ENCODE data around the gene CD1D. TPM values are rescaled to one million over a fixed set of nuclear protein-coding genes. Genes with fewer than 3 reads are reported as not detected.
A peak's percentile ranks its signal among the peaks of the same experiment; 100 is the strongest.

The CD1D gene
- total and polyA plus RNA-seq, 4 experiments from 2014 or later, result 0.08 TPM; not detected in 3

GRCh38 chr1:158185770-158186169 is 5.1 kb downstream of the CD1D start:
- intact Hi-C loops (cut with micrococcal nuclease), result no loop called here
- Histone ChIP-seq H3K27me3 (ENCODE audit: insufficient read depth, low read length) (peaks cover 7% of the 10 kb centered on the region), H3K4me1 (ENCODE audit: insufficient read depth, low read length) (peaks cover 7% of the 10 kb centered on the region), H3K36me3 (ENCODE audit: insufficient read depth, low read length) (no peaks in the 10 kb centered on the region), H3K4me3 (ENCODE audit: low read length in 2 of 2) (no peak overlapping the region), H3K27ac (ENCODE audit: low read depth, low read length) (no peak overlapping the region), H3K9me3 (ENCODE audit: control insufficient read depth in 1 of 2, low read length in 2 of 2) (no peaks in the 10 kb centered on the region)
- no peak for DNase-seq
- Mint-ChIP-seq H3K36me3 (no peaks in the 10 kb centered on the region), H3K9me3 (no peaks in the 10 kb centered on the region), H3K27ac (no peak overlapping the region), H3K4me1 (peaks cover 0 to 13% (median 6%) of the 10 kb centered on the region in 4 donors), H3K4me3 (no peak overlapping the region), H3K27me3 (peaks cover 36 to 41% of the 10 kb centered on the region in 2 donors)
- ChIA-PET POLR2A (ENCODE audit: partially characterized antibody) (no interaction called here), CTCF (ENCODE audit: partially characterized antibody) (interaction anchor here (1.3 to 2.2 kb wide), 2 partner anchors 19 to 64 kb away, joined by 4 to 10 read pairs; no protein-coding TSS in a partner anchor)

- Histone ChIP-seq H3K27me3 (ENCODE audit: insufficient read depth, low read length) (peaks cover 7% of the 10 kb centered on the region), H3K4me3 (ENCODE audit: low read length in 2 of 2) (no peak overlapping the region), H3K36me3 (ENCODE audit: insufficient read depth, low read length) (no peaks in the 10 kb centered on the region), H3K4me1 (ENCODE audit: insufficient read depth, low read length) (peaks cover 3% of the 10 kb centered on the region), H3K9me3 (ENCODE audit: control insufficient read depth in 1 of 2, low read length in 2 of 2) (no peaks in the 10 kb centered on the region), H3K27ac (ENCODE audit: low read depth, low read length) (no peak overlapping the region)
- H3K4me1 Mint-ChIP-seq, result peaks cover 0 to 9% (median 4%) of the 10 kb centered on the region in 4 donors
- no peaks in the 10 kb centered on the region for H3K9me3 Mint-ChIP-seq
- intact Hi-C loops (cut with micrococcal nuclease), result no loop called here
- POLR2A ChIA-PET (ENCODE audit: partially characterized antibody), result no interaction called here
- no peak overlapping the region for H3K4me3 Mint-ChIP-seq
- DNase-seq, result no peak
- H3K36me3 Mint-ChIP-seq, result no peaks in the 10 kb centered on the region
- CTCF ChIA-PET (ENCODE audit: partially characterized antibody), result interaction anchor here (1.3 to 2.2 kb wide), 2 partner anchors 18 to 65 kb away, joined by 4 to 10 read pairs; no protein-coding TSS in a partner anchor
- no peak overlapping the region for H3K27ac Mint-ChIP-seq
- H3K27me3 Mint-ChIP-seq, result peaks cover 34 to 41% of the 10 kb centered on the region in 2 donors
Observed at GRCh38 chr1:158186180-158186579, 5.5 kb downstream of the CD1D start.

- intact Hi-C loops (cut with micrococcal nuclease), result no loop called here
- Histone ChIP-seq H3K4me3 (ENCODE audit: low read length in 2 of 2) (no peak overlapping the region), H3K36me3 (ENCODE audit: insufficient read depth, low read length) (no peaks in the 10 kb centered on the region), H3K4me1 (ENCODE audit: insufficient read depth, low read length) (no peaks in the 10 kb centered on the region), H3K9me3 (ENCODE audit: control insufficient read depth in 1 of 2, low read length in 2 of 2) (no peaks in the 10 kb centered on the region), H3K27me3 (ENCODE audit: insufficient read depth, low read length) (no peaks in the 10 kb centered on the region), H3K27ac (ENCODE audit: low read depth, low read length) (no peak overlapping the region)
- DNase-seq, result no peak
- CTCF ChIA-PET (ENCODE audit: partially characterized antibody), result no interaction called here
- H3K4me1 Mint-ChIP-seq, result no peaks in the 10 kb centered on the region
- no peaks in the 10 kb centered on the region for H3K36me3 Mint-ChIP-seq
- H3K27ac Mint-ChIP-seq, result no peak overlapping the region
- peaks cover 0 to 8% (median 3%) of the 10 kb centered on the region in 8 donors for H3K9me3 Mint-ChIP-seq
- peaks cover 21 to 24% of the 10 kb centered on the region in 2 donors for H3K27me3 Mint-ChIP-seq
- POLR2A ChIA-PET (ENCODE audit: partially characterized antibody), result no interaction called here
- H3K4me3 Mint-ChIP-seq, result no peak overlapping the region
Observed at GRCh38 chr1:158188611-158189010, 7.9 kb downstream of the CD1D start.

GRCh38 chr1:158189624-158190023 is 8.9 kb downstream of the CD1D start:
- Histone ChIP-seq H3K4me3 (ENCODE audit: low read length in 2 of 2) (no peak overlapping the region), H3K36me3 (ENCODE audit: insufficient read depth, low read length) (no peaks in the 10 kb centered on the region), H3K4me1 (ENCODE audit: insufficient read depth, low read length) (no peaks in the 10 kb centered on the region), H3K27me3 (ENCODE audit: insufficient read depth, low read length) (no peaks in the 10 kb centered on the region), H3K27ac (ENCODE audit: low read depth, low read length) (no peak overlapping the region), H3K9me3 (ENCODE audit: control insufficient read depth in 1 of 2, low read length in 2 of 2) (no peaks in the 10 kb centered on the region)
- H3K9me3 Mint-ChIP-seq, result peaks cover 0 to 11% (median 4%) of the 10 kb centered on the region in 8 donors
- H3K36me3 Mint-ChIP-seq, result no peaks in the 10 kb centered on the region
- no peak overlapping the region for H3K27ac Mint-ChIP-seq
- ChIA-PET POLR2A (ENCODE audit: partially characterized antibody) (no interaction called here), CTCF (ENCODE audit: partially characterized antibody) (interaction anchor here (1.5 kb wide), 1 partner anchor 14 kb away, joined by 6 read pairs; no protein-coding TSS in a partner anchor)
- H3K27me3 Mint-ChIP-seq, result peaks cover 20 to 25% of the 10 kb centered on the region in 2 donors
- no peak overlapping the region for H3K4me3 Mint-ChIP-seq
- no peak for DNase-seq
- no peaks in the 10 kb centered on the region for H3K4me1 Mint-ChIP-seq
- intact Hi-C loops (cut with micrococcal nuclease), result no loop called here

GRCh38 chr1:158191299-158191698 is 10.6 kb downstream of the CD1D start:
- no peak overlapping the region for H3K27ac Mint-ChIP-seq
- intact Hi-C loops (cut with micrococcal nuclease), result no loop called here
- H3K36me3 ChIP-seq (ENCODE audit: insufficient read depth, low read length), result no peaks in the 10 kb centered on the region
- H3K4me1 Mint-ChIP-seq, result no peaks in the 10 kb centered on the region
- H3K9me3 Mint-ChIP-seq, result peaks cover 0 to 11% (median 4%) of the 10 kb centered on the region in 8 donors
- ChIA-PET CTCF (ENCODE audit: partially characterized antibody) (no interaction called here), POLR2A (ENCODE audit: partially characterized antibody) (no interaction called here)
- no peak overlapping the region for H3K27ac ChIP-seq (ENCODE audit: low read depth, low read length)
- no peak overlapping the region for H3K4me3 ChIP-seq (ENCODE audit: low read length in 2 of 2)
- H3K4me1 ChIP-seq (ENCODE audit: insufficient read depth, low read length), result no peaks in the 10 kb centered on the region
- peaks cover 28 to 33% of the 10 kb centered on the region in 2 donors for H3K27me3 Mint-ChIP-seq
- H3K36me3 Mint-ChIP-seq, result no peaks in the 10 kb centered on the region
- no peak overlapping the region for H3K4me3 Mint-ChIP-seq
- DNase-seq, result no peak
- no peaks in the 10 kb centered on the region for H3K9me3 ChIP-seq (ENCODE audit: control insufficient read depth in 1 of 2, low read length in 2 of 2)
- no peaks in the 10 kb centered on the region for H3K27me3 ChIP-seq (ENCODE audit: insufficient read depth, low read length)

- H3K4me1 ChIP-seq (ENCODE audit: insufficient read depth, low read length), result no peaks in the 10 kb centered on the region
- no peak overlapping the region for H3K27ac ChIP-seq (ENCODE audit: low read depth, low read length)
- Mint-ChIP-seq H3K4me1 (peaks cover 0 to 2% (median 0%) of the 10 kb centered on the region in 4 donors), H3K4me3 (no peak overlapping the region), H3K9me3 (peaks cover 0 to 11% (median 4%) of the 10 kb centered on the region in 8 donors), H3K36me3 (no peaks in the 10 kb centered on the region), H3K27ac (no peak overlapping the region), H3K27me3 (peaks cover 28 to 33% of the 10 kb centered on the region in 2 donors)
- no peaks in the 10 kb centered on the region for H3K36me3 ChIP-seq (ENCODE audit: insufficient read depth, low read length)
- ChIA-PET CTCF (ENCODE audit: partially characterized antibody) (no interaction called here), POLR2A (ENCODE audit: partially characterized antibody) (no interaction called here)
- no peak overlapping the region for H3K4me3 ChIP-seq (ENCODE audit: low read length in 2 of 2)
- intact Hi-C loops (cut with micrococcal nuclease), result no loop called here
- no peak for DNase-seq
- H3K27me3 ChIP-seq (ENCODE audit: insufficient read depth, low read length), result no peaks in the 10 kb centered on the region
- no peaks in the 10 kb centered on the region for H3K9me3 ChIP-seq (ENCODE audit: control insufficient read depth in 1 of 2, low read length in 2 of 2)
Observed at GRCh38 chr1:158196461-158196860, 15.8 kb downstream of the CD1D start.

GRCh38 chr1:158199849-158200248 is 19.2 kb downstream of the CD1D start:
- Histone ChIP-seq H3K9me3 (ENCODE audit: control insufficient read depth in 1 of 2, low read length in 2 of 2) (no peaks in the 10 kb centered on the region), H3K27ac (ENCODE audit: low read depth, low read length) (no peak overlapping the region), H3K27me3 (ENCODE audit: insufficient read depth, low read length) (no peaks in the 10 kb centered on the region), H3K4me3 (ENCODE audit: low read length in 2 of 2) (no peak overlapping the region), H3K36me3 (ENCODE audit: insufficient read depth, low read length) (no peaks in the 10 kb centered on the region), H3K4me1 (ENCODE audit: insufficient read depth, low read length) (peaks cover 10% of the 10 kb centered on the region)
- Mint-ChIP-seq H3K36me3 (no peaks in the 10 kb centered on the region), H3K4me1 (peaks cover 7 to 11% (median 9%) of the 10 kb centered on the region in 4 donors), H3K4me3 (no peak overlapping the region), H3K27me3 (peaks cover 33 to 37% of the 10 kb centered on the region in 2 donors), H3K9me3 (no peaks in the 10 kb centered on the region), H3K27ac (no peak overlapping the region)
- ChIA-PET CTCF (ENCODE audit: partially characterized antibody) (no interaction called here), POLR2A (ENCODE audit: partially characterized antibody) (no interaction called here)
- DNase-seq, result no peak
- intact Hi-C loops (cut with micrococcal nuclease), result no loop called here

- no peak overlapping the region for H3K4me3 Mint-ChIP-seq
Observed at GRCh38 chr1:158200527-158200926, 19.8 kb downstream of the CD1D start.

More at GRCh38 chr1:158200527-158200926, 19.8 kb downstream of the CD1D start:
- peak overlapping the region in 1 of 7 donors; percentile 1 for H3K27ac Mint-ChIP-seq
- no peaks in the 10 kb centered on the region for H3K36me3 Mint-ChIP-seq
- H3K27me3 Mint-ChIP-seq, result peaks cover 31 to 34% of the 10 kb centered on the region in 2 donors
- H3K36me3 ChIP-seq (ENCODE audit: insufficient read depth, low read length), result no peaks in the 10 kb centered on the region
- intact Hi-C loops (cut with micrococcal nuclease), result no loop called here
- no peaks in the 10 kb centered on the region for H3K9me3 Mint-ChIP-seq
- no peaks in the 10 kb centered on the region for H3K27me3 ChIP-seq (ENCODE audit: insufficient read depth, low read length)
- H3K27ac ChIP-seq (ENCODE audit: low read depth, low read length), result no peak overlapping the region
- no peak overlapping the region for H3K4me3 ChIP-seq (ENCODE audit: low read length in 2 of 2)
- H3K4me1 ChIP-seq (ENCODE audit: insufficient read depth, low read length), result peaks cover 10% of the 10 kb centered on the region
- H3K4me1 Mint-ChIP-seq, result peaks cover 7 to 11% (median 9%) of the 10 kb centered on the region in 4 donors
- ChIA-PET POLR2A (ENCODE audit: partially characterized antibody) (no interaction called here), CTCF (ENCODE audit: partially characterized antibody) (no interaction called here)
- DNase-seq, result no peak
- H3K9me3 ChIP-seq (ENCODE audit: control insufficient read depth in 1 of 2, low read length in 2 of 2), result no peaks in the 10 kb centered on the region

All from CD4-positive, alpha-beta memory T cell (primary cell).